ENCODE results near the gene PITPNM1.
A peak's percentile ranks its signal among the peaks of the same experiment; 100 is the strongest.
"Not testable (repeated sequence)": the region's sequence is repeated elsewhere in the genome, so short reads cannot be mapped to it uniquely, and the experiment has no call there.

Gene PITPNM1

DNA sequence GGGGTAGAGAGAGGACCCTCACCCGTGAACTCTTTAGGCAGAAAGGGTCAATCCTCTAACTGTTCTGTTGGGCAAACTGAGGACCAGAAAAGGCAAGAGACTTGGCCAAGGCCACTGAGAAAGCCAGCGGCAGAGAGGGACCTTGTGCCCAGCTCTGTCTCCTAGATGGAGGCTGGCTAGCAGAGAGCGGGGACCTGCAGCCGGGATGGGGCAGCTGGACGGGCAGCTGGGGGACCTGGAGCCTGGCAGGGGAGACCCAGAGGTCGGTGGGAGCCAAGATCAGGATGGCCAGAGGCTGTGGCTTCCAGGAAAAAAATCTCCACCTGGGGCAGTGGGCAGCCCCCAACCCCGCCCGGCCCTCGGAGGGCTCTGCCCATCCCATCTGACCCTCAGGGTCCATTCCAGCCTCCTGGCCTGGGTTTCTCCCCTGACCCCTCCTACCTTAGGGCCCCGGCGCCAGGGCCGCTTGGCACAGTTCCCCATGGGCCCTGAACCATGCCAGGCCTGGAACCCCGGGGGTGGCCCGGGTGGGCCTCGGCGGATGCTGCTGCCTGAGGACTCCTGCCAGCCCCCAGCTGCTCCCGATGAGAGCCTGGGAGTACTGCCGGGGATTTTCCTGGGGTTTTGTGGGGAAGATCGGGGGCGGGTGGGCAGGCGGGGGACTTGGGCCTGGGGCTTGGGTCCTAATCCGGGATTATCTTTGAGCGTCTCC is 17.8 kb upstream of the PITPNM1 start, which contains the start of gene CABP2:
TSS of gene CABP2 (minus strand) at position 603 of the 712 bp plus-strand sequence. CDS start at position 483, 120 bp downstream.
- no peak for DNase-seq

DNA sequence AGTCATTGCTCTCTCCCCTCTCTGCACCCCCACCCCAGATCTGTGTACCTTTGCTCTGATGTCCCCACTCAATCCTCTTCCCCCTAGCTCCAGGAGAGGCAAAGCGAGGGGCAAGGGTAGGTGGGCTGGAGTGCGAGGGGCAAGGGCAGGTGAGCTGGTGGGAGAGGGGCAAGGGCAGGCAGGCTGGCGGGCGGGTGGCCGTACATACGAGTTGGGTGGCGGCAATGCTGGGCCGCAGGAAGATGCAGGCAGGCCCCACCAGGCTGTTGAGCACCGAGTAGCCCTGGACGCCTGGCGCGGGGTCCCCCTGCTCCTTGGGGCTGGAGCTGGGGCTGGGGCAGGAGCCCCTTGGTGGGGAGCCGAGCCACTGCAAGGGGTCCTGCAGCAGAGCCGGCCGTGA is 17.2 kb upstream of the PITPNM1 start:
- no peak for DNase-seq

DNA sequence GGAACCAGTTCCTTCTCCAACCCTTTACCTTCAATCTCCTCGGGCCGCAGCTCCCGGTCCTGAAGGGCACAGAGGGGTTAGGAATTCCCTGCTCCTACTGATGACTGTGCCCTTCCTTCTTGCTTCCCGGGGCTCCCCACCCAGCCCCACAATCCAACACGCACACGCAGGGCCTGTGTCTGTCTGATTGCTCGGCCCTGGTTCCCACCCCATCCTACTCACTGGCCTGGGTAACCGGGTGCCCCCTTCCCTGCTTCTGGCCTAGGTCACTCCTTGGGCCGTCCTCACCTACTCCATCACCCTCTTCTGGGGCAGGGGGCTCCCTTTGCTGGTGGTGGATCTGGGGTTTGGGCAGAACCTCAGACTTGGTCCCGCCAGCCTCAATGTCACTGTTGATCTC is 16.8 kb upstream of the PITPNM1 start:
- no peak for DNase-seq

DNA sequence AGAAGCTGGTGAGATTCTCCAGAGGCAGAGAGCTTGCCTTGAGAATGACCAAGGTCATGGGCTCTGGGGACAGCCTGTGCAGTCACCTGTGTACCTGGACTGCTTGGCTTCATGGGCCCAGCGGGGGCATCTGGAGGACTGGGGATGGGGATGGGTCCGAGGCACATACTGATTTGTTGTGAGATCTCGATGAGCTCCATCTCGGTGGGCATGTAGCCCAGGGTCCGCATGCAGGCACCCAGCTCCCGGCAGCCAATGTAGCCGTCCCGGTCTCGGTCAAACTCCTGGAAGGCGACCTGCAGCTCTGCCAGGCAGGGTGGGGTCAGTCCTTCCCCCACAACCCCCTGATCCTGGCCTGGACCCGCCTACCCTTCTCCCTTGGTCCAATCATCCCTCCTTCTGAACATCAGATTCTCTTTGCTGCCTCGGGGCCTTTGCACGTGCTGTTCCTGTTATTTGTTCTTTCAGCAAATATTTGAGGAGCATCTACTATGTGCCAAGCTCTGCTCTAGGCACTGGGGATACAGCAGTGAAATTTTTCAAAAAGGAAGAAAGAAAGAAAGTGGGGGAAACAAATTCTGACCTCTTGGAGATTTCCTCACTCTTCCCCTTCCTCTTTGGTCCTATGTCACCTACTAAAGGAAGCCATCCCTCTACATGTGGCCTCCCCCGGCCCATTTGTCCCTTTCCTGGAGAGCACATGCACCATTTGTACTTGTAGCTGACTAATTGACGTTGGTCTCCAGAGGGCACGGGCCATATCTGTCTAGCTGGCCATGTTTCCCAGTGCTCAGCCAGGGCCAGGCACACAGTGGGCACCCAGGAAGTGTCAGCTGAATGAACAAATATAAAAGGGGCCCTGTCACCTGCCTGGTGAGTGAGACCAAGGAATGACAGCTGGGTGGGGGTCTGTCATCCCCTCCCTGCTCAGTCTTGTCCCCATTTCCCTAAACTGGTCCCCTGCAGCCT is 16.0 kb upstream of the PITPNM1 start:
- DNase-seq = no peak

DNA sequence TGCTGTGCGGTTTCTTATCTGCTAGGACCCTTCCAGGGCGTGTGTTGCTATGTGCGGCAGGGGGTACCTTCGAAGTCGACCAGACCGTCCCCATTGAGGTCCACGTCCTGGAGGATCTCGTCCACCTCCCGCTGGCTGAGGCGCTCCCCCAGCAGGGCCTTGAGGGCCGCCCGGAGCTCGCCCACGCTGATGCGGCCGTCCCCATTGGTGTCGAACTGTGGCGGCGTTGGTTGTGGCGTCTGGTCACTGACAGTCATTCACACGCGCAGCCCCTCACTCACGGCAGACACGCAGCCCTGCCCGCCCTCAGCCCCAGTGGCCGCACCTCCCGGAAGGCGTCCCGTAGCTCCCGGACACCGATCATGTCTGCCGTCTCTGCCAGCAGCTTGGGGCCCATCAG is 14.6 kb upstream of the PITPNM1 start:
- DNase-seq = no peak

DNA sequence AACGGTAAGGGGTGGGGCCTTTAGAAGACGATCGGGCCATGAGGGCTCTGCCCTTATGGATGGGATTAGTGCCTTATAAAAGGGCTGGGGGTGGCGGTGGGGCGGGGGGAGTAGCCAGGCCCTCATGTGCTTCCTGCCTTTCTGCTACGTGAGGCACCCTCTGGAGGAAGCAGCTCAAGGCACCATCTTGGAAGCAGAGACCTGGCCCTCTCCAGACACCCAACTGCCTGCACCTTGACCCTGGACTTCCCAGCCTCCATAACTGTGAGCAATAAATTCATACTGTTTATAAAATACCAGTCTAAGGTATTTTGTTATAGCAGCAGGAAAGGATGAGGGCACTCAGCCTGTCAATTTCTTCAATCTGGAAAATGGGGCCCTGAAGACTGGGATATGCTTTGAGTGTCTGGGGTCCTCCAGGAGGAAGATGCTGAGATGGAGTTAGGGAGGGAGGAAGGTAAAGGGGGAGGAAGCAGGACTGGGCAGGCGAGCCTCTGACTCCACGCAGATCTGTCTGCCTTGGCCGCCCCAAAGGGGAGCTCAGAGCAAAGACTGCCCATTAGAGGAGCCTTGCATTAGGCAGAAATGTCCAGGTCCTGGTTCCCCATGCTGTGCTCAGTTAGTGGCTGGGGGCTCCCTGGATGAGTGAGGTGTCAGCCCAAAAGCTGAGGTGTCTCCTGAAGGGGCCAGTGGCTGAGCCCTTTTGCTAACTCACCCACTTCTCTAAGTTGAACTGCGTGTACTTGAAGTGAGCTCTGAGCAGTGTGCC is 12.8 kb upstream of the PITPNM1 start:
- no peak for DNase-seq

DNA sequence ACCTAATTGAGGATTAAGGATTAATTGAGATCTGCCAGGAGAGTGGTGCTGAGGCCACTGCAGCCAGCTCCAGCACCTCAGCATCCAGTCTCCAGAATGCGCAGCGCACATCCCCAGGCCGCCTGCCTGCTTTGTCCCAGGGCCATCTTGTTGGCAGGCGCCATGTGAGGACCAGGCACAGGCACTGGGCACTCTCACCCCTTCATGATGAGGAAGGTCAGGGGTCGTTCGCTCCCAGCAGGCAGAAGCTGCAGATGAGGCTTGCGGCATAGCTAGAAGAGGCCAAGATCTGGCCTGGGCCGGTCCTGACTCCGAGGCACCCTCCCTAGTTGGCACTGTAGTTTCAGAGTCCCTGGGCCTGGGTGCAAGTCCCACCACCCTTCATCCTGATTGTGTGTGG is 11.6 kb upstream of the PITPNM1 start:
- no peak for DNase-seq

DNA sequence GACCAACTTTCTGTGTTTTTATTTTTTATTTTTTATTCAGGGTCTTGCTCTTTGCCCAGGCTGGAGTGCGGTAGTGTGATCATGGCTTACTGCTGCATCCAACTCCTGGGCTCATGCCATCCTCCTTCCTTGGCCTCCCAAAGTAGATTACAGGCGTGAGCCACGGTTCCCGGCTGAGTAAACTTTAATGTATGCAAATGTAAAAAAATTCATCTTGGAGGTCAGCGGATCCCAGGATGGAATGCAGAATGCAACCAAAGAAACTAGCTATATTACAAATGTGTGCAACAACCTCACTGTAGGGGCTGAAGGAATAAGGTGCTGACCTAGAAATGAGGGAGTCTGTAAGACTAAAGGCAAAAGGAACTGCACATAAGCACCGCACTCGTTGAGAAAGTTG is 9.0 kb upstream of the PITPNM1 start:
- no peak for DNase-seq

DNA sequence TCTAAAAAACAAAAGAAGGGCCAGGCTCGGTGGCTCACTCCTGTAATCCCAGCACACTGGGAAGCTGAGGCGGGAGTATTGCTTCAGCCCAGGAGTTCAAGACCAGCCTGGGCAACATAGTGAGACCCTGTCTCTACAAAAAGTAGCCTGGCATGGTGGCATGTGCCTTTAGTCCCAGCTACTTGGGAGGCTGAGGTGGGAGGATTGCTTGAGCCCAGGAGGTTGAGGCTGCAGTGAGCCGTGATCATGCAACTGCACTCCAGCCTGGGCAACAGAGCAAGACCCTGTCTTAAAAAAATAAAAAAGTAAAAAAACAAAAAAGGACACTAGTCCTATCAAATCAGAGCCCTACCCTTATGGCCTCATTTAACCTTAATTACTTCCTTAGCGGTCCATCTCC is 6.4 kb upstream of the PITPNM1 start:
- not testable (repeated sequence) for DNase-seq

DNA sequence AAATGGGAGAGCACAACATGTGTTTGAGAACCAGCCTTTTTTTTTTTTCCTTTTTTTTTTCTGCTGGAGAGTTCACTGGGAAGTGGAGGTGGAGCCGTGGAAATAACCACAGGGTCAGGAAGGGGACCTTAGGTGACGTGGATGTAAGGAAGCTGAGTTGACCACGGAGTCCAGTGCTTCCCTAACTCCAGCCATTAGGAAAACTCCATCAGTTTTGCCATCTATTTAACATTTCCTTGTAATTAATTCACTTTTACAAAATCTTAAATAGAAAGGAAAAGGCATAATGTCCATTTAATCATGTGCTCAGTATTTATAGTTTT is 4.8 kb upstream of the PITPNM1 start:
- no peak for DNase-seq

DNA sequence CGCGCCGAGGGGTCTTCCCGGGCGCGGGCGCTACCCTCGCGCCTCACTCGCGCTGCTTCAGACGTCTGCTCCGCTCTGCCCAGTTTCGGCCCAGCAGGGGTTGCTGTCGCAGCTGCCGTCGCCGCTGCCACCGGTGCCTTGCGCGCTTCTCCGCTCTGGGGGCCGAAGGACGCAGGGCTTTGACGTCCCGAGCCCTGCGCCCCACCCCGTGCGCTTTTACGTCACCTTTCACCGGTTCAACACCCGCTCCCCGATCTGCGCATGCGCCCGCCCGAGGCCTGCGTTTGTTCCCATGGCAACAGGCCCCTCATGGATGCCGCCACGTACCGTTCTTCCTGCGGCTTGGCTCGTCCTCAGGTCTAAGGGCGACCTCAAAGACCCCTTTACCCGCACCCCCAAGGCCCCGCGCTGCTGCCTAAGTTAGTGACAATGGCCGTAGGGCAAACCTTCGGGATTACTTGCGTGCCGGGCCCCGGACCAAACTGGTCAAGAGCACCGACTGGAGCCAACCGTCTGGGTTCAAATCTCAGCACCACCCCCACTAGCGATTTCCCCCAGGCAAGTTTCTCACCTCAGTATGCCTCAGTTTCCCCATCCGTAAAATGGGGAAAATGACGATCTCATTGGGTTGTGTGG is 3.4 kb upstream of the PITPNM1 start:
- peak; percentile 98 for DNase-seq

DNA sequence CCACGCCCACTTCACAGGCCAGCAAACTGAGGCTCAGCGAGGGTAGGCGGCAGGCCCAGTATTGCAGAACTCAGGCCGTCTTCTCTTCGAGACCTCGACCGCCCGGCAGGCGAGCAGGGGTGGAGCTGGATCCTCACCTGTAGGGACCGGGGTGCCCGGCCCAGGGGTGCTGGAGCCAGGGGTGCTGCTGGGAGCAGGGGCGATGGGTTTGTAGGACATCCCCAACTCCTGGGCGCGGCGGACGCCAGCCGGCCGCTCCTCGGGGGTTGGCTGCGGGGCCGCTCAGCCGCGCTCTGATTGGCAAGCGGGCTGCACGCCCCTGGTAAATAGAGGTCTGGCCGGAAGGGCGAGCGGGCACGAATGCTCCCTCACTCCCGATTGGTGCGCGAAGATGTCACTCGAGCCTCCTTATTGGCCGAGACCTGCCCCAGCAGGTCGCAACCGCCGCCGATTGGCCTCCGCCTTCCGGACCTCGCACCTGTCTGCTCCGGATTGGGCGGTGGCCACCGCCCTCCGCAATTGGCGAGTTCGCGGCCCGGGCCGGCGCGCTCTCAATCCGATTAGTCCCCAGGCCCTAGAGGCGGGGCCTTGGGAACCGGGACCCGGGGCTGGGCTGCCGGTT is 2.8 kb upstream of the PITPNM1 start, which contains the start of gene CDK2AP2:
TSS of gene CDK2AP2 (minus strand) at position 299 of the 622 bp plus-strand sequence. CDS start at position 219, 80 bp downstream.
- DNase-seq = peak; percentile 99

DNA sequence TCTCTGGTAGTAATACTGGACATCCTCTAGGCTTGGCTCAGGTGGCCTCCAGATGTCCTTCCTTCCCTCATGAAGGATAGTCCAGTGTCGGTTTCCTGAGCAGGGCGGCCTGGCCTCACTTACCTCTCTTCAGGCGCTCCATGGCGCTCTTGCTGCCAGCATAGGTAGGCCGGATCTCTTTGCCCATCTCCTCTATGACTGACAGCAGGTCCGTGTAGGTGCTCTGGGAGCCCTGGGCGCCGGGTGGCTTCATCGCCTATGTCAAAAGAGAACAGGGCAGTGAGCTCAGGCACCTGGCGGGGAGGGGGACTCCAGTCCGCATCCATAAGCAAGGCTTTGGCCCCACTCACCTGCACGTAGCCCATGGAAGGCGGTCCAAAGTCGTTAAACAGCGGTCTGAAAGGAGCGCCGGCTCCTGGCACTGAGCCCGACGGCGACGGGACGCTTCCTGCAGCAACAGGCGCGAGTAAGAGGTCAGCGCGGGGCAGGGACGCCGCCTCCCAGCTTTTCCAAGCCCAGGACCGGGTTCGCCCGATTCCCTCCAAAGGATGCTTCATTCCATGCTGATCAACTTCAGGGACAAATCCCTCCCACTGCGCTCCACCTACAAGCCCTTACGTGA is 2.2 kb upstream of the PITPNM1 start:
- DNase-seq = no peak

DNA sequence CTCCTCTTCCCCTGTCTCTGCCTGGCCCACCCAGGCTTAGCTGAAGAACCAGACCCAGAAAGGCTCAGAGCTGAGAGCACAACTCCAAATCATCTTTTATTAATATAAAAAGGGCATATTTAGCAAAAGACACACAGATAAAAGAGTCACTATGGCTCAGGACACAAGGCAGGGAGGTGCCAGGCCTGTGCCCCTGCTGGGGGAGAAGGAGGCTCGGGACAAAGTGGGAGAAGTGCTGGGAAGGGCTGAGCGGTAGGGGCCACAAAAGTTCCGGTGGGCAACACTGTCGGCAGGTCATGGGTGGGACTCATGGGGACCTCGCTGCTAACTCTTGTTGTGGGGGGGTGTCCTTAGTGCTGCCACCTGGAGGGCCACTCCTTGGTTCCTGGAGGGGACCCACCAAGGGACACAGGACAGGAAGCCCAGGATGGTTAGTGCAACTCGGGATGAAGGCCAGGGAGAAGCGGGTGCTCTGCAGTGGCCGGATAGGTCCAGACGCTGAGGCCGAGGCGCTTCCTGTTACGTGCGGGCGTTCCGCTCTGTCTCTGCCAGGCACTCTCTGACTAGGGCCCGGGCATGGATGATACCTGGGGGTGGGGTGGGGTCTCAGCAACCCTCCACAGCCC is 1.4 kb upstream of the PITPNM1 start:
- DNase-seq = no peak

DNA sequence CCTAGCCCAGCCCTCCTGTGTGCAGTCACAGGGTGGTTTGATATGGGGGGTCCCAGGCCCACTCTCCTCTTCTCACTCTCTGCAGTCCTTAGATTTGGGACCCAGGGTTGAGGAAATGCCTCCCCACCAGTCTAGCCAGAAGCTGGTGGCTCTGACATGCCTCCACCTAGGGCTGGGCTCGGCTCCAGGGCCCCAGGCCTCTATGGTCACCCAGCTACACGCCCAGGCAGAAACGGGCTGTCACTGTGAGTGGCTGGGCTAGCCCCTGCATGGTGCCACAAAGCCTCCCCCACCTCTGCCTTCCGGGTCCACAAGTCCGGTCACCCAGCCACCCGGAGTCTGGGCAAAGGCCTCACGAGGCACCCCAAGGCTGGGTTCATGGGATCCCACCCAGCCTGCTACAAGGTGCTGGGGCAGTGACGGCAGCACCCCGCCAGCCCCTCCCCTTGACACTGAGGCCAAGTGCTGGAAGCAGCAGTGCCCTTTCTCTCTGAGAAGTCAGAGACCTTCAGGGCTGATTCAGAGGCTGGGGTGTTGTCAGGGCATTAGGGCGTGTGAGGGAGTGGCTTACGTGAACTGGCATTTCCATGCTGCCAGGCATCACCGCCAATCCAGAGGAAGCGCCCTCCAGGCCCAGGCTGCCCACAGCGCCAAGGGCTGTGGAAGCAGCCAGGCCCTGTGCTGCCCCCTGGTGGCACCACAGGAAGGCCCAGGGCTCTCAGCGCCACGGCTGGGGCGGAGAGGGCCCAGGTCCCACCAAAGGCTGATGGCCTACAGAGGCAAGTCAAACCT is 638 bp upstream of the PITPNM1 start:
- DNase-seq = peak; percentile 92

DNA sequence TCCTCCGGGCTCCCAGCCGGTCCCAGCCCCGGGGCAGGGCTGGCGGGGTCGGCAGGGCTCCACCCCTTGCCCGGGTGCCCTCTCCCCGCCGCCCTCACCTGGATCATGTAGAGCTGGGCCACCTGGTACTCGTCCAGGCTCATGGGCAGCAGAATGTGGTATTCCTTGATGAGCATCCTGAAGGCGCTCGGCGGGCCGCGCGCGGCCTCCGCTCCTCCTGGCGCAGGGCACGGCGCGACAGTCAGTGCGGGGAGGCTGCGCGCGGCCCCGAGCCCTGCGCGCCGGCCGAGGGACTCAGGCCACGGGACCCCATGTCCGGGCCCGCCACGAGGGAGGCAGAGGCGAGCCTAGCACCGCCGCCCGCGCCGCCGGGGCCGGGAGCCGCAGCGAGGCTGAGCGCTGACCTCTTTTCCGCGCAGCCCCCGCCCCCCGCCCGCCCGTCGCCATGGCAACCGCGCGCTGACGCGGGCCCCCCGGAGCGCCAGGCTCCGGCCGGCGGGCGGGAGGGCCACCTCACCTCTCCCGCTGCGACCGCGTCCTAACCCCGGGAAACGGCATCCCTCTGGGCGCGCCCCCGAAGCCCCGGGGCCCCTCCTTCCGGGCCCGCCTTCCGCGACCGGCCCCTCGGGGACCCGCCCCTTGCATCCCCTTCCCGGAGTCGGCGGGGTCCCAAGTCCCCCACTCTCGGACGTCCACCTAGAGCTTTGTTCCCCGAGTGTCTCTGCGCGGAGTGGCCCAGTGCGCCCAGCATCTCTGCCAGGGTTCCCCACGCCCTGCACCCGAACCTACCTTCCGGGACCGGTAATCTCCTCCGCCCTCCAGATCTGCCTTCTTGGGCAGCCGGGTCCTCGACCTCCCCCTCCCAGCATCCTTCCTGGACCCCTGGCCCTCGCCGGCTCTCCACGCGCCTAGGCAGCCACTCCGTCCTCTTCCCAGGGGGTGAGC is 886 bp downstream of the PITPNM1 start:
- peak; percentile 44 for DNase-seq

DNA sequence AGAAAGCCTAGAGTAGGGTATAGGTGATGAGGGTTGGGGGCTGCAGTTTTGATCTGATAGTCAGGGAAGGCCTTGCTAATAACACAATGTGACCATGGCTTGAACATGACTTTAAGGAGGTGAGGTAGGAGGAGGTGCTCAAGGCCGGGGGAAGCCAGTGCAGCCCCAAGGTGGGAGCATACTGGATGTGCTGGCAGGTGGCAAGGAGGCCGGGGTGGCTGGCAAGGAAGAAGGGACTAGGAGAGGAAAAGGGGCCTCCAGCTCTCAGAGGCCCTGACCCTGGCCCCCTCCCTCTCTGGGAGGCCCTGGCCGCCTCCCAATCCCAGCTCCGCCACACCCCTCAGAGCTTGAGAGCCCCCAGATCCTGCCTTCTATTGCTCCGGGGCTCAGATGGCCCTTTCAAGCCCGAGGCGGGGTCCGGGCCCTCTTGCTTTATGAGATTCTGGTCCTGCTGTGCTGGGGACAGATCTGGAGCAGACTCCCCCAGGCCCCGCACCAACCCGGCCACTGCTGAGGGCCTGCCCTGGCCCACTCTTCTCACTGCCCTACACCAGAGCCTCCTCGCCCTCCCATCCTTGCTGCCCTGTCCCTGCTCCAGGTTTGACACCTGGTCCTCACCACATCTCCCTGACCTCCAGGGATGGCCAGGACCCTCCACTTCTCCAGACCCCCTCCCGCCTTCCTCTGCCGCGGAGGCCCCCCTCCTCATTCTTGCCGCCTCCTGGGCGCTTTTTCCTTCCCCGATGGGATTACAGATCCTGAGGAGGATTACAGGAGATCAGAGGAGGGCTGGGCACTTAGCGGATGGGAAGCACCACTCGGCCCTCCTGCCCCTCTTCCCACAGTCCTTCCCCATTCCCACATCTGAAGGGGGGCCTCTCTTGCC is 1.8 kb downstream of the PITPNM1 start:
- DNase-seq = no peak

DNA sequence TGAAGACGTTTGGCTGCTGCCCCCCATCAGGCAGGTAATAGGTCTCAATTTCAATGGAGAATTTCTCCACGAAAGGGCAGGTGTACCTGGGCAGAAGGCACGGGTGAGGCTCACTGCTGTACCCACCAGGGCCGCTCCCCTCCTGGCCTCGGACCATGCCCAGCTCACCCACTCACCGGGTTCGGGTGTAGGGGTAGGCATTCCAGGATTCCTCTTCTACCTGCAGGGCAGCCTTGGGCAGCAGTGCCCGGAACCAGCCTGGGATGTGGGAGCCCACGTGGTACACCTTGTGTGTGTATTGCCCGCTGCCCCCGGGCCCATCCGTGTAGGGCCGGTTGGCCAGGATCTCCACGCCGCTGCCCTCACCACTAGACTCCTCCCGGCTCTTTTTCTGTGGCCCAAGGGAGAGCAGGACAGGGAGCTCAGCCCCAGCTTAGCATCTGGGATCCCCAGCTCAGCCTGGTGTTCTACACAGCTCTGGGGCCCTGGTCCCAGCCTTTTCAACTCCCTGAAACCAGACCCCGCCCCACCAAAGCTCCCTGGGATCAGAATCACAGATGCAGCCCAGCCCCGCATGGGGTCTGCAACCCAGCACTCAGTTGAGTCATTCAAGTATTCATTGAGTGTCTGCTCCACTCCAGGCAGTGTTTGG is 2.7 kb downstream of the PITPNM1 start:
- DNase-seq = no peak
